GM12891 (cell line): Measurements from ENCODE around the gene FUNDC2.

ENCODE experiments used
- DNase-seq: peaks from one replicate; pipeline ENCODE4 v3.0.0; 2011; ENCODE audit warnings: low spot score; ENCODE audit not compliant: insufficient read length
- FAIRE-seq: peaks from 2 replicates; lab custom pipeline; 2011; peaks lifted over from hg19 to GRCh38; lab: Jason Lieb, UNC
- PAX5 ChIP-seq: IDR thresholded peaks from 2 replicates; pipeline ENCODE4 v1.6.1; 2011; ENCODE audit warnings: low read length, moderate library complexity, mild to moderate bottlenecking; ENCODE audit not compliant: insufficient read depth, severe bottlenecking
- POLR2A ChIP-seq: IDR thresholded peaks from 2 replicates; pipeline ENCODE4 v1.6.1; 2011; ENCODE audit warnings: low read depth, low read length, control low read depth
- POLR2AphosphoS5 ChIP-seq: IDR thresholded peaks from 2 replicates; pipeline ENCODE4 v1.6.1; 2011; ENCODE audit warnings: low read depth, low read length, control low read depth
- POU2F2 ChIP-seq: IDR thresholded peaks from 2 replicates; pipeline ENCODE4 v1.6.1; 2011; ENCODE audit warnings: low read depth, mild to moderate bottlenecking, control low read depth, low read length, moderate library complexity
- SPI1 ChIP-seq: IDR thresholded peaks from 2 replicates; pipeline ENCODE4 v1.6.1; 2011; ENCODE audit warnings: low read depth, low read length, control low read depth
- TAF1 ChIP-seq: IDR thresholded peaks from 2 replicates; pipeline ENCODE4 v1.6.1; 2011; ENCODE audit warnings: low read depth, low read length, control low read depth

FUNDC2 gene

DNA sequence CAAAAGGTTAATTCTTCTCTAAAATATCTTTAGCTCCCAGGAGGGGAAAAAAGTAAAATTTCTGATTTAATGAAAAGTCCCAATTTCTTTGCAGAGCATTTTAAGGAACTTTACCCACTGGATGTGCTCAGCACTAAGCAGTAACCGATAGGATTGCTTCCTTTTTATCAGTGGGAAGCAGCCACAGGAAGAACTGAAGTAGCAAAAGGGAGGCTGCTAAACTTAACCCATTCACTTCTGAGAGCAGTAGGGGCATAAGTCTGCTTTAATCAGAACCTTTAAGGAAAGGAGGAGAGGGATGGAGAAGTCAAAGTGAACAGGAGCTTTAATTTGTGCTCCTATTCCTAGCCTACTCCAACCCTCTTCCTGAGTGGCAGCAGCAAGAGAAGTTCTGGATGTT lies 4.1 kb upstream of the FUNDC2 start, which contains the start of gene F8:
Gene F8 (minus strand): TSS at position 139 of the 400 bp plus-strand sequence. CDS start 171 bp downstream, outside the sequence.
- TF ChIP-seq PAX5 = no peak
- no peak for TF ChIP-seq POLR2A
- no peak for TF ChIP-seq TAF1
- no peak for TF ChIP-seq SPI1
- TF ChIP-seq POU2F2 = no peak
- TF ChIP-seq POLR2AphosphoS5 = no peak
- DNase-seq = no peak
- FAIRE-seq = no peak

DNA sequence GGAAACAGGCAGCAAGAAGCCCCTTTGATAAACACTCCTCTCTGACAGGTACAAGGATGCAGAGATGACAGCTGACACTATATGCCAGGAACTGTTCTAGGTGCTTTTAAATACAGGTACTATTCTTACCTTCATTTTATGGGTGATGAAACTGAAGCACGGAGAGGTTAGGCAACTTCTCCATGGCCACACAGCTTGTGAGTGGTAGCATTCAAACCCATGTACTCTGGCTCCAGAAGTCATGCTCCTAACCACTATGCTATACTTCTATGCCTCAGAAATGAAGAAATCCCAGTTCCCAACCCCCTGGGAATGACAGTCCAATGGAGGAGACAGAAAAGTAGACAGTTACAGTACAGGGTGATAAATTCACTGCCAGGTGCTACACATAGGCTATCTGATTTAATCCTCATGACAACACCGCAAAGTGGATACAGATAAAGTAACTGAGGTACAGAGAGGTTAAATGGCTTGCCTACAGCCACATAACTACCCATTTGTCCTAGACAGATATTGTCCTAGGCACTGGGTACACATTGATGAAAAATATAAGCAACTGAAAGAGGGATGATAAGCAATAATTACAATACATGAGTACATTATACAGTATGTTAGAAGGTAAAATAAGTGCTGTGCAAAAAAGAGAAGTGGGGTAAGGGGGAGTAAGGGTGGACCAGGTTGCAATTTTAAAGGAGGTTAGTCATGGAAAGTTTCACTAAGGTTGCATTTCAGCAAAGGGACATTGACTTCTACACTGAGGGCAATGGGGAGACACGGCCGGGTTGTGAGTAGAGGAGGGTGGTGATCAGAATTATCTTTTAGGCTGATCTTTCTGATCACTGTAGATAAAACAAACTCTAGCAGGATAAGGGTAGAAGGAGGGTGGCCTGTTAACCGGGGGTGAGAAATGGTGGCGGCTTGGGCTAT lies 2.5 kb upstream of the FUNDC2 start:
- DNase-seq (no peak), FAIRE-seq (no peak)
- no peak for TF ChIP-seq POLR2AphosphoS5
- no peak for TF ChIP-seq POLR2A
- TF ChIP-seq PAX5 = no peak
- peak; percentile 31; the same call in 1 of the 2 replicates for TF ChIP-seq SPI1
- no peak for TF ChIP-seq TAF1
- no peak for TF ChIP-seq POU2F2

DNA sequence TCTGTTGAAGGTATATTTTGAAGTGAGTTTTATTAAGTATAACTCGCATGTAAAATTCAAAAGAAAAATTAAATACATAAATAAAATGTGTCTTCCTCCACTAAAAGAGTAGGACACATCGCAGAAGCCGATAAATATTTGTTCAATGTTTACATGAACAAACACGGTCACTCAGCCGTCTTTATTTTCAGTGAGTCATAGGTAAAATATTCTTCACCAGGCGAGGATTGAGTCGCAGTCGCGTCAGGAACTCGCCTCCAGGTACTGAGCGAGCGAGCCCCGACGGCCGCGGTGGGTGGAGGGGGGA lies 271 bp upstream of the FUNDC2 start:
- no peak for DNase-seq
- FAIRE-seq = no peak
- TF ChIP-seq SPI1 (no peak), PAX5 (no peak), TAF1 (peak; percentile 38; the same call in 1 of the 2 replicates), POLR2A (no peak)

DNA sequence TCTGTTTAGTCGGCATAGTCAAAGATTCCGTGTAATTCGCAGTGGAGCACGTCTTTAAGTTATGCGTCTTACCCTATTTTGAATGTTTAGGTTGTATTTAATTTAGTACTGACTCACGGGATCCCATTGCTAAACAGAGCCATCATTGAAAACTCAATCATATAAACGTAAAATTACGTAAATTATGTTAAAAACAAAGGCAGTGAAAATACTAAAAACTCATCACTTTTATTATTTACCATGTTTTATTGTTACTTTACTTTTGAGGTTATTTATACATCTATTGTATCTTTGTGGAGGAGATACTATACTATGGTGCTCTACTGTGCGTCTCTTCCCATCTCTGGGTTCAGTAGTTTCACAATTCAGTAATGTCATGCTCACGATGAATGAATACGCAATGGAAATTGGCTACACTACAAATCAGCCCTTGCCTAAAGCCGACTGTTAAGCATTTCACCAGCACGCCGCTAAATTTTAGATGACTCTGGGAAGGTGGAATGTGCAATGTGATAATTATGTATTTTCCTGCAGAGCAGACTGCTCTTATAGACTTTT lies 944 bp downstream of the FUNDC2 start:
- TF ChIP-seq SPI1 = no peak
- no peak for TF ChIP-seq PAX5
- no peak for TF ChIP-seq TAF1
- no peak for TF ChIP-seq POU2F2
- no peak for TF ChIP-seq POLR2AphosphoS5
- TF ChIP-seq POLR2A = no peak
- no peak for DNase-seq
- peak; percentile 60 for FAIRE-seq

DNA sequence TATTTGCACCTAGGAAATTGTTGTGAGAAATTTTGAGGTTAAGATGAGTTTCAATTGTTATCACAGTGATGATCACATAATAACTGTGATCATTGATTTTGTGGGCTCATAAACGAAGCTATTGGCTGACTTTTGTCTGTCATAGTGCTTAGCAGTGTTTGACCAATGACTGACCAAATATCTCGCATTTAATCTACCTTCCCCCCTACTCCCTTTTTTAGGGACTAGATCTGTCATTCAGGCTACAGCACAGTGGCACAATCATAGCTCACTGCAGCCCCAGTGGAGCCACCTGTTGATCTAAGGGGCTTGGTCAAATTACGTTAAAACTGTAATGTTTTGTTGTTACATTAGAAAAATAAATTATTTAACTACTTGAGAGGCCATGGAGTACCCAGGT lies 1.5 kb downstream of the FUNDC2 start:
- TF ChIP-seq SPI1 (no peak), PAX5 (no peak), POLR2A (no peak), POU2F2 (no peak), TAF1 (peak; percentile 31; the same call in 1 of the 2 replicates), POLR2AphosphoS5 (no peak)
- FAIRE-seq (no peak), DNase-seq (no peak)

DNA sequence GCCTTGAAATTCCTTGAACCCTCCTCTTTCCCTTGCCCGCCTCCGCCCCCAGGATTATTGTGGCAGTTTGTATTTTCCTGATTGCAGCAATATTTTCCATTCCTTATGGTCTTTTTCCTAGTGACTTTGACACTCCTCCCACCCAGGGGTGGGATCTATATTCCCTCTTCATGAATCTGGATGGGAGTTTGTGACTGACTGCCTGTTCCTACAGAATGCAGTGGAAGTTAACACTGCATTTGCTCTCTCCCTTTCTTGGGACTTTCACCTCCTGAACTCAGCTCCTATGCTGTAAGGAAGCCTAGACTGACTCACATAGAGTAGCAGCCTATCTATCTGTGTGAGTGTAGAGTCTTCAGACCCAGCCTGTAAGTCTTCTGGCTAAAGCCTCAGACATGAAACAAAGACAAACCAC lies 2.2 kb downstream of the FUNDC2 start:
- DNase-seq = no peak
- no peak for TF ChIP-seq TAF1
- no peak for TF ChIP-seq POLR2A
- TF ChIP-seq POU2F2 = no peak
- TF ChIP-seq POLR2AphosphoS5 = no peak
- no peak for FAIRE-seq

DNA sequence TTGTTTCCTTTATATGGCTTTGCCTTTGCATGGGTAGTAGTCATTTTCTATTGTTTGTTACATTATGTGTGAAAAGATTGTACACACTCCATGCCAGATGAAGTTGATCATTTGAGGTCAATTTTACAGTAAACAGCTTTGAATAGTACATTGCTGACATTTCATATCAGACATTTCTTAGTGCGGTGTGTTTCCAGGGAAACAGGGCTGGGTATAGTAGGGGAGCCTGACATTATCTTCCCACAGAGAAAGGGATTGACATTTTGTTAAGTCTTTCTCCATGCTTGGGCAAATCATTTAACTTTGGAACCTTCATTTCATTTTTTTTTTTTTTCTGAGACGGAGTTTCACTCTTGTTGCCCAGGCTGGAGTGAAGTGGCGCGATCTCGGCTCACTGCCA lies 5.0 kb downstream of the FUNDC2 start:
- FAIRE-seq = no peak
- no peak for DNase-seq
- TF ChIP-seq PAX5 = no peak
- no peak for TF ChIP-seq POLR2A
- no peak for TF ChIP-seq TAF1
- TF ChIP-seq SPI1 = no peak
- TF ChIP-seq POLR2AphosphoS5 = no peak
- no peak for TF ChIP-seq POU2F2

DNA sequence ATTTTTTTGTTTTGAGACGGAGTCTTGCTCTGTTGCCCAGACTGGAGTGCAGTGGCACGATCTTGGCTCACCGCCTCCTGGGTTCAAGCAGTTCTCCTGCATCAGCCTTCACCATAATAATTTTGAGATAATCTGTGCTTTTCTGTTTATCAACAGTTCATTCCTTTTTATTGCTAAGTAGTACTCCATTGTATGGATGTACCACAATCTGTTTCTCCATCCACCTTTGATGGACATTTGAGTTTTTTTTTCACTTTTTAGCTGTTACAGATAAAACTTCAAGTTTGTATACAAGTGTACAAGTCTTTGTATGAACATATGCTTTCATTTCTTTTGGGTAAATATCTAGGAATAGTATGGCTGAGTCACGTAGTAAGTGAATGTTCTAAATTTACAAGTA lies 9.0 kb downstream of the FUNDC2 start:
- no peak for FAIRE-seq
- no peak for DNase-seq
- no peak for TF ChIP-seq POU2F2
- no peak for TF ChIP-seq POLR2AphosphoS5
- no peak for TF ChIP-seq SPI1
- no peak for TF ChIP-seq TAF1
- no peak for TF ChIP-seq POLR2A
- TF ChIP-seq PAX5 = no peak

DNA sequence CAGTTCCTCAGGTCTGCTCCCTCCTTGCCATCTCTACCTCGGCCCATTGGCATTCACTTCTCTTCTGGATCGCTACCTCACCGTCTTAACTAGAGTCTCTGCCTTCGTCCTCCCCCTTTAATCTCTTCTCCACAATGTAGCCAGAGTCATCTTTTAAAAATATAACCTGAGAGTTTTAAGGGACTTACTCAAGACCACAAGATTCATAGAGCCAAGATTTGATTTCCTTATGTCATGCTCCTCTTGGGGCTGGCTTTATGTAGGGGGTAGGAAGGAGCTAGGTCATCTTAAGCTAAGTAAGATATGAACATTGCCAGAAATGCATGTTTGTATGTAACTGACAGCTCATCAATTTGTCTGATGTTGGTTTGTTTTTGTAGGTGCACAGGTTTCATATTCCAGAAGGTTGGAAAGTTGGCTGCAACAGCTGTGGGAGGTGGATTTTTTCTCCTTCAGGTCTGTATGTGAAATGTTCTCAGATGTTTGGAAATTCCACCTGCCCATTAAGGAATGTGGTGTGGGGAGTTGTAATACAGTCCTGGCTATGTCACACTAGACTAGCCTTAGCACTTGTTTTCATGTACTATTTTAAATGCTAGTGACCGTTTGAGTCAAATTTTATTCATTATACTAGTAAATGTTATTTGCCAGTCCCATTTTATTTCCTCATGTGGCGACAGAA lies 19.6 kb downstream of the FUNDC2 start:
- FAIRE-seq (no peak), DNase-seq (no peak)
- TF ChIP-seq POLR2A (no peak), SPI1 (no peak), TAF1 (no peak), POLR2AphosphoS5 (no peak), POU2F2 (no peak), PAX5 (no peak)
